Nephron progenitor cell (in vitro differentiated cells): Measurements from ENCODE around the gene HAPSTR1.
"Not testable (repeated sequence)": the region's sequence is repeated elsewhere in the genome, so short reads cannot be mapped to it uniquely, and the experiment has no call there.

ENCODE experiments used
- DNase-seq: peaks from one replicate; pipeline ENCODE4 v3.0.0; 2021
- H3K27ac Mint-ChIP-seq: 2 replicates; pipeline ENCODE4 v1.8.0; 2021; ENCODE audit warnings: mild to moderate bottlenecking, moderate library complexity, mixed read lengths
- H3K27me3 Mint-ChIP-seq: 2 replicates; pipeline ENCODE4 v1.8.0; 2021; ENCODE audit warnings: mild to moderate bottlenecking, low read depth, mixed read lengths; ENCODE audit not compliant: poor library complexity
- H3K36me3 Mint-ChIP-seq: 2 replicates; pipeline ENCODE4 v1.8.0; 2021; ENCODE audit warnings: low read depth, mixed read lengths
- H3K4me1 Mint-ChIP-seq: 2 replicates; pipeline ENCODE4 v1.8.0; 2021; ENCODE audit warnings: mixed read lengths
- H3K4me3 Mint-ChIP-seq: 2 replicates; pipeline ENCODE4 v1.8.0; 2021; ENCODE audit warnings: mild to moderate bottlenecking, moderate library complexity, mixed read lengths
- H3K9me3 Mint-ChIP-seq: 2 replicates; pipeline ENCODE4 v1.8.0; 2021; ENCODE audit warnings: mild to moderate bottlenecking, moderate library complexity, mixed read lengths
- CTCF ChIP-seq: fragments of 200-600 bp; sonication (generic); IDR thresholded peaks from 2 replicates; pipeline ENCODE4 v1.5.0; 2021; ENCODE audit warnings: antibody characterized with exemption

HAPSTR1 gene

GRCh38 chr16:9090960-9091866, at the start of gene HAPSTR1:
Gene HAPSTR1 (plus strand): TSS chr16:9091644. CDS start chr16:9092045, 401 bp downstream.
- Mint-ChIP-seq H3K27ac (peak within 1 kb of the TSS; percentile 95), H3K9me3 (no peaks in the 10 kb centered on the region), H3K4me3 (peak within 1 kb of the TSS; percentile 98), H3K4me1 (peaks cover 48% of the 10 kb centered on the region), H3K36me3 (peaks cover 31% of the 10 kb centered on the region), H3K27me3 (peaks cover 4% of the 10 kb centered on the region)
- TF ChIP-seq CTCF, result no peak
- DNase-seq, result peak; percentile 99

GRCh38 chr16:9042533-9042932, 48.9 kb upstream of the HAPSTR1 start:
- Mint-ChIP-seq H3K27me3 (peaks cover 12% of the 10 kb centered on the region), H3K4me1 (peaks cover 4% of the 10 kb centered on the region), H3K4me3 (no peak overlapping the region), H3K27ac (no peak overlapping the region), H3K9me3 (peaks cover 16% of the 10 kb centered on the region), H3K36me3 (peaks cover 9% of the 10 kb centered on the region)
- TF ChIP-seq CTCF, result no peak
- DNase-seq, result no peak

GRCh38 chr16:9042964-9043680, 48.3 kb upstream of the HAPSTR1 start:
- H3K4me1 Mint-ChIP-seq, result peaks cover 10% of the 10 kb centered on the region
- H3K9me3 Mint-ChIP-seq, result peaks cover 16% of the 10 kb centered on the region
- H3K4me3 Mint-ChIP-seq, result no peak overlapping the region
- H3K36me3 Mint-ChIP-seq, result peaks cover 9% of the 10 kb centered on the region
- H3K27me3 Mint-ChIP-seq, result peaks cover 12% of the 10 kb centered on the region
- DNase-seq, result no peak
- no peak overlapping the region for H3K27ac Mint-ChIP-seq
- TF ChIP-seq CTCF, result no peak

GRCh38 chr16:9045562-9045961, 45.9 kb upstream of the HAPSTR1 start:
- peaks cover 16% of the 10 kb centered on the region for H3K9me3 Mint-ChIP-seq
- H3K4me1 Mint-ChIP-seq, result peaks cover 11% of the 10 kb centered on the region
- H3K27me3 Mint-ChIP-seq, H3K4me3 Mint-ChIP-seq, H3K27ac Mint-ChIP-seq, DNase-seq, H3K36me3 Mint-ChIP-seq: not testable (repeated sequence)

- DNase-seq, result no peak
- Mint-ChIP-seq H3K27me3 (no peaks in the 10 kb centered on the region), H3K36me3 (peaks cover 9% of the 10 kb centered on the region), H3K4me3 (no peak overlapping the region), H3K9me3 (peaks cover 16% of the 10 kb centered on the region), H3K27ac (no peak overlapping the region), H3K4me1 (peaks cover 11% of the 10 kb centered on the region)
- no peak for TF ChIP-seq CTCF
These were observed 44.8 kb upstream of the HAPSTR1 start for GRCh38 chr16:9046667-9047055.

- Mint-ChIP-seq H3K27ac (peak overlapping the region; percentile 75), H3K27me3 (no peaks in the 10 kb centered on the region), H3K36me3 (peaks cover 9% of the 10 kb centered on the region), H3K4me1 (peaks cover 12% of the 10 kb centered on the region), H3K9me3 (peaks cover 16% of the 10 kb centered on the region), H3K4me3 (no peak overlapping the region)
- TF ChIP-seq CTCF, result no peak
- DNase-seq, result no peak
These were observed 43.6 kb upstream of the HAPSTR1 start for GRCh38 chr16:9047689-9048301.
